CD4-positive, alpha-beta memory T cell (primary cell): Measurements from ENCODE around the gene ATP5F1D. TPM values are rescaled to one million over a fixed set of nuclear protein-coding genes. Genes with fewer than 3 reads are reported as not detected.

Experiments used
- CTCF ChIA-PET: fragments of 350-600 bp; sonication (Branson Sonifier 250); formaldehyde crosslinking; loops from one replicate; lab custom pipeline; 2021; ENCODE audit warnings: inconsistent platforms; ENCODE audit not compliant: partially characterized antibody; lab: Charles Lee
- POLR2A ChIA-PET: fragments of 350-600 bp; sonication (Branson Sonifier 250); formaldehyde crosslinking; loops from one replicate; lab custom pipeline; 2021; ENCODE audit not compliant: partially characterized antibody; lab: Charles Lee
- DNase-seq, 5 donors: peaks; one replicate each; pipeline versions ENCODE4 v3.0.0 to v3.0.0-alpha.2; 2020 to 2022; ENCODE audit warnings: mixed read lengths in 1 of 5
- H3K27ac ChIP-seq: one replicate; pipeline ENCODE4 v1.7.0; 2013; ENCODE audit warnings: low read depth, low read length
- H3K27me3 ChIP-seq: 2 replicates; pipeline ENCODE4 v1.7.0; 2013; ENCODE audit warnings: mild to moderate bottlenecking, low read length, moderate library complexity; ENCODE audit not compliant: insufficient read depth
- H3K36me3 ChIP-seq: 2 replicates; pipeline ENCODE4 v1.7.0; 2013; ENCODE audit warnings: mild to moderate bottlenecking, low read length, moderate library complexity; ENCODE audit not compliant: insufficient read depth
- H3K4me1 ChIP-seq: 2 replicates; pipeline ENCODE4 v1.7.0; 2013; ENCODE audit warnings: mild to moderate bottlenecking, low read length, moderate library complexity; ENCODE audit not compliant: insufficient read depth
- H3K4me3 ChIP-seq, 2 donors: one replicate each; pipeline ENCODE4 v1.7.0; 2013; ENCODE audit warnings: low read length in 2 of 2, mild to moderate bottlenecking in 1 of 2
- H3K9me3 ChIP-seq, 2 donors: one replicate each; pipeline ENCODE4 v1.7.0; 2013; ENCODE audit warnings: low read length in 2 of 2, control low read depth in 1 of 2; ENCODE audit not compliant: control insufficient read depth in 1 of 2
- H3K27ac Mint-ChIP-seq, 7 donors: one replicate each; pipeline ENCODE4 v1.8.0; 2020 to 2021; ENCODE audit warnings: mixed read lengths in 7 of 7, mild to moderate bottlenecking in 6 of 7, inconsistent platforms in 3 of 7, moderate library complexity in 3 of 7
- H3K27me3 Mint-ChIP-seq, 2 donors: one replicate each; pipeline ENCODE4 v1.8.0; 2020 to 2021; ENCODE audit warnings: mixed read lengths in 2 of 2
- H3K36me3 Mint-ChIP-seq, 2 donors: one replicate each; pipeline ENCODE4 v1.8.0; 2020 to 2021; ENCODE audit warnings: mixed read lengths in 2 of 2, inconsistent platforms in 1 of 2, mild to moderate bottlenecking in 1 of 2
- H3K4me1 Mint-ChIP-seq, 4 donors: one replicate each; pipeline ENCODE4 v1.8.0; 2020 to 2021; ENCODE audit warnings: mixed read lengths in 4 of 4, mild to moderate bottlenecking in 1 of 4
- H3K4me3 Mint-ChIP-seq, 8 donors: one replicate each; pipeline ENCODE4 v1.8.0; 2020 to 2021; ENCODE audit warnings: mixed read lengths in 8 of 8, mild to moderate bottlenecking in 7 of 8, moderate library complexity in 6 of 8, inconsistent platforms in 3 of 8
- H3K9me3 Mint-ChIP-seq, 8 donors: one replicate each; pipeline ENCODE4 v1.8.0; 2020 to 2021; ENCODE audit warnings: mixed read lengths in 8 of 8, mild to moderate bottlenecking in 5 of 8, inconsistent platforms in 3 of 8, moderate library complexity in 1 of 8
- intact Hi-C: fragments of 100-400 bp; cut with micrococcal nuclease; formaldehyde crosslinking; loops from one replicate; pipeline ENCODE4 v1.15.1; 2023
- polyA plus RNA-seq, 2 donors: library from polyadenylated mRNA; unstranded; fragments of 300-500 nt; fragmentation: Illumina TruSeq; gene quantifications; one replicate each; pipeline ENCODE4 v1.2.3, GENCODE V29; 2021
- total RNA-seq, 2 experiments: library from RNA; stranded (reverse); gene quantifications; one replicate each; pipeline ENCODE4 v1.2.3, GENCODE V29; 2021

ATP5F1D gene
- total and polyA plus RNA-seq, 4 experiments from 2014 or later = 105 to 243 (median 120) TPM

DNA sequence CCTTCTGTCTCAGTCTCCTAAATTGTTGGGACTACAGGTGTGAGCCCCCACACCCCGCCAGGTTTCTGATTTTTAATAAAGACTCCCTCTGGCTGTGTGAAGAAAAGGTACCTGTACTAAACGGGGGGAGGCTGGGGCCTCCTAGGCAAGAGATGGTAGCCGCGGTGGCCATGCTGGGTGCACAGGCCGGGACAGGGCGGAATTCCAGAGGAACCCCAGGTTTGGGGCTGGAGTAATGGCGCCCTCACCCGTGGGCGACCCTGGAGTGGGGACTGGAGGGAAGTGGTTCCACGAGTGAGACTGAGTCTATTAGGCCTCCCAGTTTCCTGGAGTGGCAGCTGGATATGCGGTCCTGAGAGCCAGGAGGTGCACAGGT lies 2.1 kb upstream of the ATP5F1D start:
- Histone ChIP-seq H3K36me3 (no peaks in the 10 kb centered on the region), H3K4me1 (peaks cover 46% of the 10 kb centered on the region), H3K27me3 (no peaks in the 10 kb centered on the region), H3K27ac (peak overlapping the region; percentile 38), H3K9me3 (no peaks in the 10 kb centered on the region), H3K4me3 (no peak overlapping the region)
- Mint-ChIP-seq H3K27me3 (peaks cover 6 to 10% of the 10 kb centered on the region in 2 donors), H3K4me3 (peak overlapping the region in 6 of 8 donors; percentile 55 to 88 (median 73)), H3K4me1 (peaks cover 10 to 48% (median 29%) of the 10 kb centered on the region in 4 donors), H3K36me3 (peaks cover 0 to 3% of the 10 kb centered on the region in 2 donors), H3K9me3 (peaks cover 0 to 3% (median 0%) of the 10 kb centered on the region in 8 donors), H3K27ac (peak overlapping the region; percentile 75 to 95 (median 88))
- intact Hi-C loops = no loop called here
- ChIA-PET CTCF (interaction anchor here (1.7 kb wide), 1 partner anchor 255 kb away, joined by 6 read pairs; the partner anchor contains the start of gene WDR18), POLR2A (interaction anchor here (0.7 to 10.1 kb wide), 6 partner anchors 25 to 171 kb away, joined by 3 to 650 read pairs (median 3); partner anchors contain the start of genes CIRBP and POLR2E)
- DNase-seq = no peak

DNA sequence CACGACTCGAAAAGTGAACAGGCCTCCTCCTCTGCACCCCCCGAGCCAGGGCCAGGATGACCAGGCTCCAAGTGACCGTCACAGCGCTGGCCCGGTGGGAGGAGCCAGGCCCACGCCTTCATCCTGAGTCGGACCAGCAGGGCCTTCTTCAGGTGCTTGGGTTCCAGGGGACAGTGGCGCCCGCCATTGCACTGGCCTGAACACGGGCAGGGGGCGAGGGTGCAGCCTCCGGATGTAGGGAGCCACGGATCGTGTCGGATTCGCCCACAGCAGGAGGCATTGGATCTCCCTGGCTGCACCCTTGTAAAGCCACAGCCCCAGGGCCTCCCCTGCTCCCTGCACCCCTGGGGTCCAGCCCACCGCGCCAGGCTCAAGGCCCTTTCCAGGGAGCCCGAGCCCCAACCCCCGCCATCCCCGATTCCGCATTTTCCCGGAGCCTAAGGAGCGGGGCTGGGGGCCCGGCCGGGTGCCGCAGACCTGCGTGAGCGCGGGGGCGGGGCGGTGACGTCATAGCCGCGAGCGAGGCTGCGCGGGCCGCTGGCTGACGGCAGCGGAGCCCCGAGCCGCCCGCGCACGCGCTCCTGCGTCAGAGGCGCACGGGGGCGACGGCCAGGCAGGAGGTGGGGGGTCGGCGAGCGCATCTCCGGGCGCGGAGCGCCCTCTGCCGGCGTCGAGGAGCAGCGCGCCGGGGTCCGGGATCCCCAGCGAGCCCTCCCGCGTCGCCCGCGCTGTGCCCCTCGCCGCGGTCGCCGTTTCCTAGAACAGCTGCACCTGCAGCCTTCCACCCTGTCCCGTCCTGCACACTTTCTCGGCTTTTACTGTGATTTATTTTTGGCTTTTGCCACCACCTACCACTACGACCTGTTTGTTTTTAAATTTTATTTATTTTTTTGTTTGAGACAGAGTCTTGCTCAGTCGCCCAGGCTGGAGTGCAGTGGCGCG lies 1.5 kb upstream of the ATP5F1D start:
- ChIA-PET CTCF (interaction anchor here (1.0 to 2.4 kb wide), 4 partner anchors 21 to 256 kb away, joined by 3 to 10 read pairs (median 4); partner anchors contain the start of genes CIRBP and WDR18), POLR2A (interaction anchor here (0.5 to 10.1 kb wide), 6 partner anchors 24 to 256 kb away, joined by 3 to 650 read pairs (median 4); partner anchors contain the start of genes CIRBP and CNN2)
- Histone ChIP-seq H3K4me1 (peaks cover 53% of the 10 kb centered on the region), H3K9me3 (no peaks in the 10 kb centered on the region), H3K27me3 (no peaks in the 10 kb centered on the region), H3K4me3 (peak overlapping the region in 1 of 2 donors; percentile 59), H3K27ac (peak overlapping the region; percentile 38), H3K36me3 (no peaks in the 10 kb centered on the region)
- Mint-ChIP-seq H3K36me3 (peaks cover 0 to 5% of the 10 kb centered on the region in 2 donors), H3K27ac (peak overlapping the region; percentile 75 to 98 (median 88)), H3K9me3 (peaks cover 0 to 3% (median 0%) of the 10 kb centered on the region in 8 donors), H3K4me3 (peak overlapping the region; percentile 43 to 94 (median 74)), H3K27me3 (peaks cover 6 to 10% of the 10 kb centered on the region in 2 donors), H3K4me1 (peaks cover 12 to 52% (median 33%) of the 10 kb centered on the region in 4 donors)
- intact Hi-C loops = loop anchor here (2.0 to 10.0 kb wide), 3 partner anchors 48 to 445 kb away; partner anchors contain the start of genes GPX4 and PTBP1
- peak; percentile 92 to 94 (median 94) for DNase-seq

DNA sequence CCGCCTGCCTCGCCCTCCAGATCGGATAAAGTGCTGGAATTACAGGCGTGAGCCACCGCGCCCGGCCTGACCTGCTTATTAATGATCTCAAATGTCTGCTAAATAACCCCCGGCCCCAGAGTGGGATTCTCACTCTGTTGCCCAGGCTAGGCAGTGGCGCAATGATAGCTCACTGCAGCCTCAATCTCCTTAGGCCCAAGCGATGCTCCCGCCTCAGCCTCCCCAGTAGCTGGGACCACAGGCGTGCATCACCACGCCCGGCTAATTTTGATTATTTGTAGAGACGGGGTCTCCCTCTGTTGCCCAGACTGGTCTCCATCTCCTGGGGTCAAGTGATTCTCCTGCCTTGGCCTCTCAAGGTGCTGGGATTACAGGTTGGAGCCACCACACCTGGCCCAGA lies 626 bp upstream of the ATP5F1D start:
- Mint-ChIP-seq H3K4me3 (peak overlapping the region; percentile 36 to 95 (median 92)), H3K27ac (peak overlapping the region; percentile 37 to 99 (median 98)), H3K4me1 (peaks cover 12 to 52% (median 33%) of the 10 kb centered on the region in 4 donors), H3K27me3 (peaks cover 6 to 10% of the 10 kb centered on the region in 2 donors), H3K36me3 (peaks cover 0 to 5% of the 10 kb centered on the region in 2 donors), H3K9me3 (peaks cover 0 to 3% (median 0%) of the 10 kb centered on the region in 8 donors)
- intact Hi-C loops = loop anchor here (1.0 to 10.0 kb wide), 4 partner anchors 49 to 446 kb away; partner anchors contain the start of genes GPX4 and PTBP1
- H3K9me3 ChIP-seq = no peaks in the 10 kb centered on the region
- no peak for DNase-seq
- ChIA-PET CTCF (interaction anchor here (1.0 to 2.4 kb wide), 4 partner anchors 20 to 257 kb away, joined by 3 to 10 read pairs (median 4); partner anchors contain the start of genes CIRBP and WDR18), POLR2A (interaction anchor here (0.5 to 10.1 kb wide), 12 partner anchors 9 to 1017 kb away, joined by 3 to 650 read pairs (median 4); partner anchors contain the start of genes CIRBP, CNN2 and FAM174C)
- peak overlapping the region in 1 of 2 donors; percentile 59 for H3K4me3 ChIP-seq
- peaks cover 59% of the 10 kb centered on the region for H3K4me1 ChIP-seq
- peak overlapping the region; percentile 72 for H3K27ac ChIP-seq
- H3K36me3 ChIP-seq = no peaks in the 10 kb centered on the region
- no peaks in the 10 kb centered on the region for H3K27me3 ChIP-seq

DNA sequence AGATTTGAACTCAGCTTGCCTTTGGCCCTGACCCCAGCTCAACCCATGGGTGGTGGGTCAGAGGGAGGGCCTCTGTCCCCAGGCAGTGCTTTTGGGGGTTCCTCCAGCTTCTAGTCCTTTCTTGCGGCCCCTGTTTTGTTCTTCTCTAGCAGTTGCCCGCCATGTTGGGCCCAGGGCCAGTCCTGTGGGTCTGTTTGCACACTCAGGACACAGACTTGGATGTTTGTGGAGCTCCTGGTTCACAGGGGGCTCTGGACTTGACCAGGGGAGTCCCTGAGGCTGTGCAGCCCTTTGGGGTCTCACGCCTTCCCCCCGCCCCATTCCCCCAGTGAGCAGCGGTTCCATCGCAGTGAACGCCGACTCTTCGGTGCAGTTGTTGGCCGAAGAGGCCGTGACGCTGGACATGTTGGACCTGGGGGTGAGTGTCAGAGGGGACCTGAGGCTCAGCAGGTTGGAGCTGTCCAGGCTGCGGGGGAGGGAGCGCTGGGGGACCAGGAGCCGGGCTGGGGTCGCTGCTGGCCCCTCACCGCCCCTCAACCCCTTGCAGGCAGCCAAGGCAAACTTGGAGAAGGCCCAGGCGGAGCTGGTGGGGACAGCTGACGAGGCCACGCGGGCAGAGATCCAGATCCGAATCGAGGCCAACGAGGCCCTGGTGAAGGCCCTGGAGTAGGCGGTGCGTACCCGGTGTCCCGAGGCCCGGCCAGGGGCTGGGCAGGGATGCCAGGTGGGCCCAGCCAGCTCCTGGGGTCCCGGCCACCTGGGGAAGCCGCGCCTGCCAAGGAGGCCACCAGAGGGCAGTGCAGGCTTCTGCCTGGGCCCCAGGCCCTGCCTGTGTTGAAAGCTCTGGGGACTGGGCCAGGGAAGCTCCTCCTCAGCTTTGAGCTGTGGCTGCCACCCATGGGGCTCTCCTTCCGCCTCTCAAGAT lies 2.5 kb downstream of the ATP5F1D start:
- no peaks in the 10 kb centered on the region for H3K27me3 ChIP-seq
- H3K4me3 Mint-ChIP-seq = peak overlapping the region in 7 of 8 donors; percentile 41 to 86 (median 74)
- ChIA-PET POLR2A (interaction anchor here (0.7 to 10.1 kb wide), 18 partner anchors 9 to 447 kb away, joined by 3 to 650 read pairs (median 5); partner anchors contain the start of genes CIRBP, CNN2, FAM174C and GPX4), CTCF (interaction anchor here (0.6 to 5.3 kb wide), 20 partner anchors 9 to 225 kb away, joined by 3 to 364 read pairs (median 4); partner anchors contain the start of genes CIRBP and FAM174C)
- peaks cover 6 to 42% (median 25%) of the 10 kb centered on the region in 4 donors for H3K4me1 Mint-ChIP-seq
- peak overlapping the region; percentile 36 for H3K27ac ChIP-seq
- peaks cover 0 to 5% of the 10 kb centered on the region in 2 donors for H3K36me3 Mint-ChIP-seq
- no peaks in the 10 kb centered on the region for H3K9me3 ChIP-seq
- H3K4me3 ChIP-seq = no peak overlapping the region
- H3K4me1 ChIP-seq = peaks cover 59% of the 10 kb centered on the region
- DNase-seq = peak; percentile 83 to 87 (median 84)
- intact Hi-C loops = loop anchor here (1.0 to 10.0 kb wide), 3 partner anchors 22 to 449 kb away; partner anchors contain the start of gene PTBP1
- H3K27me3 Mint-ChIP-seq = peaks cover 0 to 3% of the 10 kb centered on the region in 2 donors
- no peaks in the 10 kb centered on the region for H3K9me3 Mint-ChIP-seq
- H3K27ac Mint-ChIP-seq = peak overlapping the region; percentile 85 to 98 (median 94)
- no peaks in the 10 kb centered on the region for H3K36me3 ChIP-seq

DNA sequence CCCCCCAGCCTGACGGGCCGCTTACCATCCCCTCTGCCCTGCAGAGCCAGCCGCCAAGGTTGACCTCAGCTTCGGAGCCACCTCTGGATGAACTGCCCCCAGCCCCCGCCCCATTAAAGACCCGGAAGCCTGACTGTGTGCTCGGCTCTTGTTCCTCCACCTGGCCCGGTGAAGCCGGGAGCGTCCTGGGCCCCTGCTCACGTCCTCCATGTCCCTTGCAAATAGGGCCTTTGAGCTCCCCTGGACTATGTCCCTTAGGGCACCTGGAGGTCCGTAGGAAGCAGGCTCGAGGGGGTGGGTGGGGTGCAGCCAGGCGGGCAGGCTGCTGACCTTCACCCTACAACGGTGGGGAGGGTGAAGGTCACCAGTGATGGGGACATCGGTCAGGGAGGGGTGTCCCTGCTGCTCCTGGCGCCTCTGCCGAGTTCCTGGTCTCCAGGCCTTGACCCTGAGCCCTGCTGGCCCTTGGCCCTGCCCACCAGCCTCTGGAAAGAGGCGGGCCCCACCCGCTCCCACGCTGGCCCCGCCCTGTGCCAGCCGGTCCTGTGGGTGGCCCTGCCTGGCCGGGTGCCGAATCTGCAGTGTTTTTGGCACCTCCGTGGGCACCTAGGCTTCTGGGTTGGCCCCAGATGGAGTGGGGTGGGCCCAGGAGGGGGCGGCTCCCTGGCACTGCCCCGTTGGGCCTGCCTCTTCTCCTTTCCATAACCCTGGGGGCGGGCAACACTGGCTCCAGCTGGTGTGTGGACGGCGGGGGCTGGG lies 3.3 kb downstream of the ATP5F1D start:
- Histone ChIP-seq H3K27ac (peak overlapping the region; percentile 36), H3K27me3 (no peaks in the 10 kb centered on the region), H3K4me3 (no peak overlapping the region), H3K9me3 (no peaks in the 10 kb centered on the region), H3K36me3 (no peaks in the 10 kb centered on the region), H3K4me1 (peaks cover 55% of the 10 kb centered on the region)
- Mint-ChIP-seq H3K9me3 (peaks cover 0 to 2% (median 0%) of the 10 kb centered on the region in 8 donors), H3K27ac (peak overlapping the region; percentile 85 to 95 (median 94)), H3K27me3 (peaks cover 0 to 3% of the 10 kb centered on the region in 2 donors), H3K4me1 (peaks cover 6 to 35% (median 22%) of the 10 kb centered on the region in 4 donors), H3K36me3 (peaks cover 3 to 6% of the 10 kb centered on the region in 2 donors), H3K4me3 (peak overlapping the region in 7 of 8 donors; percentile 41 to 86 (median 74))
- intact Hi-C loops = loop anchor here (1.0 to 10.0 kb wide), 3 partner anchors 21 to 450 kb away; partner anchors contain the start of gene PTBP1
- no peak for DNase-seq
- ChIA-PET POLR2A (interaction anchor here (0.9 to 10.1 kb wide), 15 partner anchors 8 to 448 kb away, joined by 3 to 650 read pairs (median 6); partner anchors contain the start of genes CIRBP, CNN2, FAM174C and GPX4), CTCF (interaction anchor here (0.6 to 5.3 kb wide), 20 partner anchors 8 to 225 kb away, joined by 3 to 364 read pairs (median 4); partner anchors contain the start of genes CIRBP and FAM174C)
